GM18499 (cell line): ENCODE measurements around the gene SLC25A11.

Experiments
- ATAC-seq: cut with Tn5 transposase; IDR thresholded peaks from one replicate; pipeline ENCODE4 v1.9.1; 2021; ENCODE audit warnings: moderate number of reproducible peaks; ENCODE audit not compliant: insufficient read depth, unreplicated experiment

SLC25A11 gene

GRCh38 chr17:4939796-4940554 is at the start of gene SLC25A11, which contains the start of gene RNF167:
Gene SLC25A11, minus strand, starts transcription at chr17:4940046. Its CDS starts 136 bp downstream, at chr17:4939910.
Gene RNF167, plus strand, starts transcription at chr17:4940268. Its CDS starts 642 bp downstream, at chr17:4940910.
- peak; percentile 61 for ATAC-seq

GRCh38 chr17:4987767-4988567 is 48.1 kb upstream of the SLC25A11 start:
- ATAC-seq, result no peak

GRCh38 chr17:4986951-4987766 is 47.3 kb upstream of the SLC25A11 start, which contains the start of gene CAMTA2:
Gene CAMTA2, minus strand, starts transcription at chr17:4987675. Its CDS starts 1,453 bp downstream, at chr17:4986222.
- no peak for ATAC-seq

GRCh38 chr17:4986403-4986802 is 46.6 kb upstream of the SLC25A11 start:
- no peak for ATAC-seq

GRCh38 chr17:4982305-4982704 is 42.5 kb upstream of the SLC25A11 start:
- no peak for ATAC-seq

- no peak for ATAC-seq
Measured at GRCh38 chr17:4980644-4981216, 40.9 kb upstream of the SLC25A11 start.

GRCh38 chr17:4978726-4979125 is 38.9 kb upstream of the SLC25A11 start:
- no peak for ATAC-seq

GRCh38 chr17:4974115-4974670 is 34.3 kb upstream of the SLC25A11 start:
- ATAC-seq, result no peak

GRCh38 chr17:4973256-4974114 is 33.6 kb upstream of the SLC25A11 start:
- no peak for ATAC-seq

- ATAC-seq, result no peak
Measured at GRCh38 chr17:4972752-4973151, 32.9 kb upstream of the SLC25A11 start.

GRCh38 chr17:4972322-4972721 is 32.5 kb upstream of the SLC25A11 start:
- ATAC-seq, result no peak

GRCh38 chr17:4971826-4972225 is 32.0 kb upstream of the SLC25A11 start:
- ATAC-seq, result no peak

GRCh38 chr17:4970273-4970672 is 30.4 kb upstream of the SLC25A11 start:
- ATAC-seq, result no peak

GRCh38 chr17:4969551-4970173 is 29.8 kb upstream of the SLC25A11 start:
- ATAC-seq, result no peak

GRCh38 chr17:4969047-4969550 is 29.3 kb upstream of the SLC25A11 start:
- no peak for ATAC-seq

GRCh38 chr17:4968486-4969046 is 28.7 kb upstream of the SLC25A11 start:
- no peak for ATAC-seq

- ATAC-seq, result peak; percentile 46
Measured at GRCh38 chr17:4967539-4968485, 28.0 kb upstream of the SLC25A11 start, which contains the start of gene SPAG7. Gene SPAG7, minus strand, starts transcription at chr17:4967817. Its CDS starts 13 bp downstream, at chr17:4967804.
